ENCODE results near the gene MLLT3.
"Not testable (repeated sequence)": the region's sequence is repeated elsewhere in the genome, so short reads cannot be mapped to it uniquely, and the experiment has no call there.

MLLT3 gene

GRCh38 chr9:20597862-20598261, 24.4 kb downstream of the MLLT3 start:
- Histone ChIP-seq H3K9me3 (ENCODE audit: control insufficient read depth, low read length) (no peaks in the 10 kb centered on the region), H3K27ac (ENCODE audit: low read depth, low read length, severe bottlenecking) (no peak overlapping the region), H3K4me3 (ENCODE audit: extremely low read depth, insufficient read depth, low read length, poor library complexity, severe bottlenecking) (no peak overlapping the region), H3K4me1 (ENCODE audit: control insufficient read depth, insufficient read depth, low read length, poor library complexity, severe bottlenecking) (peaks cover 5% of the 10 kb centered on the region), H3K36me3 (ENCODE audit: control insufficient read depth, insufficient read depth, low read length) (no peaks in the 10 kb centered on the region)

- no peak overlapping the region for H3K27ac ChIP-seq (ENCODE audit: low read depth, low read length, severe bottlenecking)
- H3K4me3 ChIP-seq (ENCODE audit: extremely low read depth, insufficient read depth, low read length, poor library complexity, severe bottlenecking): no peak overlapping the region
- 79 to 87% methylated on average over 3 of the region's 3 CpGs for WGBS, 2 experiments (ENCODE audit: insufficient coverage in 2 of 2)
- no peaks in the 10 kb centered on the region for H3K36me3 ChIP-seq (ENCODE audit: control insufficient read depth, insufficient read depth, low read length)
- peaks cover 9% of the 10 kb centered on the region for H3K4me1 ChIP-seq (ENCODE audit: control insufficient read depth, insufficient read depth, low read length, poor library complexity, severe bottlenecking)
- no peaks in the 10 kb centered on the region for H3K9me3 ChIP-seq (ENCODE audit: control insufficient read depth, low read length)
Observed at GRCh38 chr9:20594608-20595007, 27.7 kb downstream of the MLLT3 start.

- H3K27ac ChIP-seq (ENCODE audit: low read depth, low read length, severe bottlenecking): no peak overlapping the region
- no peaks in the 10 kb centered on the region for H3K36me3 ChIP-seq (ENCODE audit: control insufficient read depth, insufficient read depth, low read length)
- H3K4me1 ChIP-seq (ENCODE audit: control insufficient read depth, insufficient read depth, low read length, poor library complexity, severe bottlenecking): peaks cover 9% of the 10 kb centered on the region
- no peak overlapping the region for H3K4me3 ChIP-seq (ENCODE audit: extremely low read depth, insufficient read depth, low read length, poor library complexity, severe bottlenecking)
- no peaks in the 10 kb centered on the region for H3K9me3 ChIP-seq (ENCODE audit: control insufficient read depth, low read length)
- WGBS, 2 experiments (ENCODE audit: insufficient coverage in 2 of 2): no CpG with 5 or more reads among the region's 2 CpGs
Observed at GRCh38 chr9:20593537-20593936, 28.8 kb downstream of the MLLT3 start.

GRCh38 chr9:20593105-20593504, 29.2 kb downstream of the MLLT3 start:
- WGBS, 2 experiments (ENCODE audit: insufficient coverage in 2 of 2): no CpG with 5 or more reads among the region's 5 CpGs
- Histone ChIP-seq H3K4me1 (ENCODE audit: control insufficient read depth, insufficient read depth, low read length, poor library complexity, severe bottlenecking) (peaks cover 9% of the 10 kb centered on the region), H3K27ac (ENCODE audit: low read depth, low read length, severe bottlenecking) (no peak overlapping the region), H3K9me3 (ENCODE audit: control insufficient read depth, low read length) (no peaks in the 10 kb centered on the region), H3K4me3 (ENCODE audit: extremely low read depth, insufficient read depth, low read length, poor library complexity, severe bottlenecking) (no peak overlapping the region), H3K36me3 (ENCODE audit: control insufficient read depth, insufficient read depth, low read length) (no peaks in the 10 kb centered on the region)

- H3K4me1 ChIP-seq (ENCODE audit: control insufficient read depth, insufficient read depth, low read length, poor library complexity, severe bottlenecking): peaks cover 9% of the 10 kb centered on the region
- H3K27ac ChIP-seq (ENCODE audit: low read depth, low read length, severe bottlenecking): no peak overlapping the region
- H3K9me3 ChIP-seq (ENCODE audit: control insufficient read depth, low read length): no peaks in the 10 kb centered on the region
- no peaks in the 10 kb centered on the region for H3K36me3 ChIP-seq (ENCODE audit: control insufficient read depth, insufficient read depth, low read length)
- WGBS, 2 experiments (ENCODE audit: insufficient coverage in 2 of 2): 100% methylated on average over 1 of the region's 1 CpG
- H3K4me3 ChIP-seq (ENCODE audit: extremely low read depth, insufficient read depth, low read length, poor library complexity, severe bottlenecking): no peak overlapping the region
Observed at GRCh38 chr9:20592673-20593072, 29.6 kb downstream of the MLLT3 start.

GRCh38 chr9:20591223-20591622, 31.1 kb downstream of the MLLT3 start:
- Histone ChIP-seq H3K4me3 (ENCODE audit: extremely low read depth, insufficient read depth, low read length, poor library complexity, severe bottlenecking) (no peak overlapping the region), H3K4me1 (ENCODE audit: control insufficient read depth, insufficient read depth, low read length, poor library complexity, severe bottlenecking) (peaks cover 9% of the 10 kb centered on the region), H3K9me3 (ENCODE audit: control insufficient read depth, low read length) (no peaks in the 10 kb centered on the region), H3K27ac (ENCODE audit: low read depth, low read length, severe bottlenecking) (no peak overlapping the region), H3K36me3 (ENCODE audit: control insufficient read depth, insufficient read depth, low read length) (no peaks in the 10 kb centered on the region)
- WGBS, 2 experiments (ENCODE audit: insufficient coverage in 2 of 2): no CpG with 5 or more reads among the region's 4 CpGs

- H3K36me3 ChIP-seq (ENCODE audit: control insufficient read depth, insufficient read depth, low read length): no peaks in the 10 kb centered on the region
- no peaks in the 10 kb centered on the region for H3K9me3 ChIP-seq (ENCODE audit: control insufficient read depth, low read length)
- 65 to 75% methylated on average over 2 to 4 of the region's 7 CpGs for WGBS, 2 experiments (ENCODE audit: insufficient coverage in 2 of 2)
- H3K27ac ChIP-seq (ENCODE audit: low read depth, low read length, severe bottlenecking): no peak overlapping the region
- no peak overlapping the region for H3K4me3 ChIP-seq (ENCODE audit: extremely low read depth, insufficient read depth, low read length, poor library complexity, severe bottlenecking)
- no peaks in the 10 kb centered on the region for H3K4me1 ChIP-seq (ENCODE audit: control insufficient read depth, insufficient read depth, low read length, poor library complexity, severe bottlenecking)
Observed at GRCh38 chr9:20584968-20585643, 37.2 kb downstream of the MLLT3 start.

- not testable (repeated sequence) for H3K4me1 ChIP-seq (ENCODE audit: control insufficient read depth, insufficient read depth, low read length, poor library complexity, severe bottlenecking); H3K36me3 ChIP-seq (ENCODE audit: control insufficient read depth, insufficient read depth, low read length); H3K27ac ChIP-seq (ENCODE audit: low read depth, low read length, severe bottlenecking); H3K4me3 ChIP-seq (ENCODE audit: extremely low read depth, insufficient read depth, low read length, poor library complexity, severe bottlenecking); H3K9me3 ChIP-seq (ENCODE audit: control insufficient read depth, low read length)
- 82 to 100% methylated on average over 3 to 4 of the region's 4 CpGs for WGBS, 2 experiments (ENCODE audit: insufficient coverage in 2 of 2)
Observed at GRCh38 chr9:20583088-20583487, 39.2 kb downstream of the MLLT3 start.

- H3K9me3 ChIP-seq (ENCODE audit: control insufficient read depth, low read length): no peaks in the 10 kb centered on the region
- H3K36me3 ChIP-seq (ENCODE audit: control insufficient read depth, insufficient read depth, low read length): no peaks in the 10 kb centered on the region
- H3K27ac ChIP-seq (ENCODE audit: low read depth, low read length, severe bottlenecking): no peak overlapping the region
- H3K4me1 ChIP-seq (ENCODE audit: control insufficient read depth, insufficient read depth, low read length, poor library complexity, severe bottlenecking): no peaks in the 10 kb centered on the region
- no peak overlapping the region for H3K4me3 ChIP-seq (ENCODE audit: extremely low read depth, insufficient read depth, low read length, poor library complexity, severe bottlenecking)
- WGBS, 2 experiments (ENCODE audit: insufficient coverage in 2 of 2): 79 to 100% methylated on average over 2 of the region's 3 CpGs
Observed at GRCh38 chr9:20582150-20582549, 40.1 kb downstream of the MLLT3 start.

GRCh38 chr9:20580673-20581072, 41.6 kb downstream of the MLLT3 start:
- no peak overlapping the region for H3K27ac ChIP-seq (ENCODE audit: low read depth, low read length, severe bottlenecking)
- WGBS, 2 experiments (ENCODE audit: insufficient coverage in 2 of 2): 100% methylated on average over 1 of the region's 2 CpGs; no CpG with 5 or more reads in 1 of the 2 experiments
- H3K4me3 ChIP-seq (ENCODE audit: extremely low read depth, insufficient read depth, low read length, poor library complexity, severe bottlenecking): no peak overlapping the region
- no peaks in the 10 kb centered on the region for H3K36me3 ChIP-seq (ENCODE audit: control insufficient read depth, insufficient read depth, low read length)
- H3K4me1 ChIP-seq (ENCODE audit: control insufficient read depth, insufficient read depth, low read length, poor library complexity, severe bottlenecking): no peaks in the 10 kb centered on the region
- peaks cover 9% of the 10 kb centered on the region for H3K9me3 ChIP-seq (ENCODE audit: control insufficient read depth, low read length)

GRCh38 chr9:20579524-20580314, 42.6 kb downstream of the MLLT3 start:
- Histone ChIP-seq H3K4me1 (ENCODE audit: control insufficient read depth, insufficient read depth, low read length, poor library complexity, severe bottlenecking) (no peaks in the 10 kb centered on the region), H3K36me3 (ENCODE audit: control insufficient read depth, insufficient read depth, low read length) (no peaks in the 10 kb centered on the region), H3K4me3 (ENCODE audit: extremely low read depth, insufficient read depth, low read length, poor library complexity, severe bottlenecking) (no peak overlapping the region), H3K9me3 (ENCODE audit: control insufficient read depth, low read length) (peaks cover 18% of the 10 kb centered on the region), H3K27ac (ENCODE audit: low read depth, low read length, severe bottlenecking) (no peak overlapping the region)
- WGBS, 2 experiments (ENCODE audit: insufficient coverage in 2 of 2): 100% methylated on average over 1 of the region's 2 CpGs; no CpG with 5 or more reads in 1 of the 2 experiments

All from mesodermal cell (in vitro differentiated cells).